ENCODE measurements around the gene C11orf71.

The C11orf71 gene

DNA sequence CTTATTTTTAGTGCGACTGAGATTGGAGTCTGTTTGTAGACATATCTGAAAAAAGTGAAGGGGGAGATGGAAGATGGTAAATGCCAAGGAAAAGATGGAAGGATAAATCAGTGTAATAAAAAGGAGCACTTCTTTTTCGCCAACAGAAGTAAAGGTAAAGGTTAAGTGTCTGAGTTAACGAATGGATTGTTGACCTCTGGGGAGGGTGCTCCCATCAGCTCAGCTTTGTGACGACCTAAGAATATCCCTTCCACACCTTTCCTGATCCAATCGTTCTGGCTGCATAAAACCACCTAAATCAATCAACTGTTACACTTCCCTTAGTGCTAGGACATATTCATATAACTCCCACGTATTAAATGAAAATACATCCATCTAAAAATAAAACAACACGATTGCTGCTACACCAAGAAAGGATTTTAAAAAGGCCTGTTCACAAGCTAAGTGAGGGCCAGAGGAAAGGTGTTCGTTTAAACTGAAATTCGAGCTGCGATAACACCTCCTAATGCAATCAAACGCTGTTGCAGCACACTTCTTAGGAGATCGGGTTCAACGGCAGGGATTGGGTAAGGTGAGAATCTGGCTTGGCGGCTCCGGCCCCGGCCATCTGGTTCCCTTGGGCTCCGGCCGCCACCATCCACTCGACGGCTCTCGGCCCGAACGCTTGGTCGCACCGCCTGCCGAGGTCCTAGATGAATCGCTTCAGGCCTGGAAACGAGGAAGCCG is 658 bp downstream of the C11orf71 start:
- H3K36me3 ChIP-seq (ENCODE audit: control insufficient read depth in 1 of 2, insufficient read depth in 2 of 2, low read length in 2 of 2), result peaks cover 8 to 10% of the 10 kb centered on the region in 2 donors
- peak overlapping the region; percentile 100 for H3K27ac ChIP-seq (ENCODE audit: low read length)
- H3K4me3 ChIP-seq (ENCODE audit: low read depth in 1 of 2, low read length in 2 of 2), result peak overlapping the region; percentile 71 to 96
- peaks cover 7 to 15% of the 10 kb centered on the region in 2 donors for H3K4me1 ChIP-seq (ENCODE audit: control insufficient read depth in 1 of 2, insufficient read depth in 2 of 2, low read length in 2 of 2)
- no peaks in the 10 kb centered on the region for H3K27me3 ChIP-seq (ENCODE audit: low read depth, low read length)
- H3K9me3 ChIP-seq (ENCODE audit: control insufficient read depth in 1 of 2, low read length in 2 of 2), result no peaks in the 10 kb centered on the region

DNA sequence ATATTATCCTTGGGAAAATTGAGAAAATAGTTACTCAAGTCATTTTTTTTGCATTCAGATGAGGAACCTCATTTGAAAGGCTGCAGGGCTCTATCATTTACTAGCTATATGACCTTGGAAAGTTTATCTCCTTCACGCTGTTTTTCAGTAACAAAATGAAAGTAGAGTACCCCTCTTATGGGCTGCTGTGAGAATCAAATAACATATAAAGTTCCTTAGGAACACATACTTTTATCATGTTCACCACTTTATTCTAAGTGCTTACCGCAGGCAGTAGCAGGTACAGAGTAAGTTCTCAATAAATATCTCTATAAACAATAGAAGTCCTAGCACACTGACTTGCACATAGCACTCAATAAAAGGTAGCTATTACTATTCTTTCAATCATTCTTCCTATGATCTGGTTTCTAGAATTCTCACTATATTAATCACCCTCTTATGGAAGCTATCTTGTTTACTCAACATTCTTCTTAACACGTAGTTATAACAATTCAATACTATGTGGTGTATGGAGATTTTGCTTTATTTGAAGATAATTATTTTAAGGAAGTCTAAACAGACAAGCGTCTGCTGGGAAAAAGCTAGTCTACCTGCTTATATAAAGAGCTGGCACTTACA is 1.9 kb downstream of the C11orf71 start:
- H3K27ac ChIP-seq (ENCODE audit: low read length), result no peak overlapping the region
- no peaks in the 10 kb centered on the region for H3K9me3 ChIP-seq (ENCODE audit: control insufficient read depth in 1 of 2, low read length in 2 of 2)
- H3K27me3 ChIP-seq (ENCODE audit: low read depth, low read length), result no peaks in the 10 kb centered on the region
- H3K4me3 ChIP-seq (ENCODE audit: low read depth in 1 of 2, low read length in 2 of 2), result peak overlapping the region in 1 of 2 donors; percentile 96
- peaks cover 0 to 8% of the 10 kb centered on the region in 2 donors for H3K4me1 ChIP-seq (ENCODE audit: control insufficient read depth in 1 of 2, insufficient read depth in 2 of 2, low read length in 2 of 2)
- H3K36me3 ChIP-seq (ENCODE audit: control insufficient read depth in 1 of 2, insufficient read depth in 2 of 2, low read length in 2 of 2), result peaks cover 0 to 10% of the 10 kb centered on the region in 2 donors

DNA sequence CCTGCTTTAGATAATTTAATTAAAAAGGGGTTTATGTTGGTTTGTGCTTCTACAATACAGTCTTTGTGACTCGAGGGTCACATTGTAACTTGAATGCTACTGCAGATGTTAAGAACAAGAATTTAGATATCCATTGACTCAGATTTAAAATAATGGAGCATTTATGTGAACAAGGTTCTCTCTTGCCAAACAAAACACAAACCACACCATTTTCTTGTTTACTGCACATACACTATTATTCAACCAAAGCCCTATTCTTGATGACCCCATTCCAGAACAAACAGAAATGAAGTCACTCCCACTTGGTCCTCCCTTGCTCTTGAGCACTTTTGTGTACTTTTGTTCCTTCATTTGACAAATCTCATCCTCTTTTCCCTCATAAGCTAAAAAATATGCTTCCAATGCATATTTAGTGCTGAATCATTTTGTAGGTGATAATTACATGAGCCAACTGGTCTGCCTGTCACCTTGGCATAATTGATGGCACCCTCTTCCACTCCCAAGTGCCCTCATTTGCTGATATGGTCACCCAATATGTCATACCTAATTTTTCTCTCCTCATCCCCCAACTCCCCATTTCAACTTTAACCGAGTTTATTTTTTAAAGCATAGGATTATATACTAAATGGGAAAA is 2.8 kb downstream of the C11orf71 start:
- H3K27me3 ChIP-seq (ENCODE audit: low read depth, low read length), result no peaks in the 10 kb centered on the region
- H3K9me3 ChIP-seq (ENCODE audit: control insufficient read depth in 1 of 2, low read length in 2 of 2), result no peaks in the 10 kb centered on the region
- H3K4me3 ChIP-seq (ENCODE audit: low read depth in 1 of 2, low read length in 2 of 2), result no peak overlapping the region
- peaks cover 0 to 8% of the 10 kb centered on the region in 2 donors for H3K4me1 ChIP-seq (ENCODE audit: control insufficient read depth in 1 of 2, insufficient read depth in 2 of 2, low read length in 2 of 2)
- no peak overlapping the region for H3K27ac ChIP-seq (ENCODE audit: low read length)
- peaks cover 0 to 10% of the 10 kb centered on the region in 2 donors for H3K36me3 ChIP-seq (ENCODE audit: control insufficient read depth in 1 of 2, insufficient read depth in 2 of 2, low read length in 2 of 2)

DNA sequence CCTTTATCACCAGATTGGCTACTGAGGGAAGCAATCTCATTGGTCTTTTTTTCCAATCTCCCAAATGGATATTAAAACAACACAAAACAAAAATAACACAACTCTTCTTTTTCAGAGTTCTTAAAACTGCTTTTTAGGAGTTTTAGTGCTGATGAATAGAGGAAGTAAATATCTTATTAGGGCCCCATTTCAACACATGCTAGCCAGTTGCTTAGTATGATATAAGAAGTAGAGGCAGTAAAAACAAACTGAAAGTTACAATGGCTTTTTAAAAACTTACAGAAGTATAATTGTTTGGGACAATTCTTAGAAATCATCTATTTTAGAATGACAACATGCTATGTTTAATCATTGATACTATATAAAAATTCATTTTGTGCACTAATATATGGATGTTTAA is 3.4 kb downstream of the C11orf71 start:
- Histone ChIP-seq H3K27me3 (ENCODE audit: low read depth, low read length) (no peaks in the 10 kb centered on the region), H3K4me1 (ENCODE audit: control insufficient read depth in 1 of 2, insufficient read depth in 2 of 2, low read length in 2 of 2) (peaks cover 0 to 8% of the 10 kb centered on the region in 2 donors), H3K4me3 (ENCODE audit: low read depth in 1 of 2, low read length in 2 of 2) (no peak overlapping the region), H3K36me3 (ENCODE audit: control insufficient read depth in 1 of 2, insufficient read depth in 2 of 2, low read length in 2 of 2) (peaks cover 0 to 10% of the 10 kb centered on the region in 2 donors), H3K9me3 (ENCODE audit: control insufficient read depth in 1 of 2, low read length in 2 of 2) (no peaks in the 10 kb centered on the region), H3K27ac (ENCODE audit: low read length) (no peak overlapping the region)

DNA sequence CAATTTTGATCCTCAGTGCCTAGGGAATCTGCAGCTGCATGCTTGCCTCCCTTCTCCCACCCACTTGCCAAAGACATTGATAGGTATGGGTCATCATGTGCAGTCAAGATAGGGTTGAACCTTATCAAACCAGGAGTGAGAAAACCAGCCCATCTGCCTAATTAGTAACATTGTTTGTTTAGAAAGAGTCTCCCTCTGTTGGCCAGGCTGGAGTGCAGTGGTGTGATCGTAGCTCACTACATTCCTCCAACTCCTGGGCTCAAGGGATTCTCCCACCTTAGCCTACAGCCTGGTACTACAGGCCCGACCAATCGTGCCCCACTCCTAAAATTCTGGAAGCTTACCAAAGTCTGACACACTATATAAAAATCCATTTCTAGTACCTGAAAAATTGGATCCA is 4.6 kb downstream of the C11orf71 start:
- no peak overlapping the region for H3K4me3 ChIP-seq (ENCODE audit: low read depth in 1 of 2, low read length in 2 of 2)
- H3K27ac ChIP-seq (ENCODE audit: low read length), result no peak overlapping the region
- peaks cover 0 to 8% of the 10 kb centered on the region in 2 donors for H3K4me1 ChIP-seq (ENCODE audit: control insufficient read depth in 1 of 2, insufficient read depth in 2 of 2, low read length in 2 of 2)
- H3K9me3 ChIP-seq (ENCODE audit: control insufficient read depth in 1 of 2, low read length in 2 of 2), result no peaks in the 10 kb centered on the region
- peaks cover 0 to 8% of the 10 kb centered on the region in 2 donors for H3K36me3 ChIP-seq (ENCODE audit: control insufficient read depth in 1 of 2, insufficient read depth in 2 of 2, low read length in 2 of 2)
- no peaks in the 10 kb centered on the region for H3K27me3 ChIP-seq (ENCODE audit: low read depth, low read length)

DNA sequence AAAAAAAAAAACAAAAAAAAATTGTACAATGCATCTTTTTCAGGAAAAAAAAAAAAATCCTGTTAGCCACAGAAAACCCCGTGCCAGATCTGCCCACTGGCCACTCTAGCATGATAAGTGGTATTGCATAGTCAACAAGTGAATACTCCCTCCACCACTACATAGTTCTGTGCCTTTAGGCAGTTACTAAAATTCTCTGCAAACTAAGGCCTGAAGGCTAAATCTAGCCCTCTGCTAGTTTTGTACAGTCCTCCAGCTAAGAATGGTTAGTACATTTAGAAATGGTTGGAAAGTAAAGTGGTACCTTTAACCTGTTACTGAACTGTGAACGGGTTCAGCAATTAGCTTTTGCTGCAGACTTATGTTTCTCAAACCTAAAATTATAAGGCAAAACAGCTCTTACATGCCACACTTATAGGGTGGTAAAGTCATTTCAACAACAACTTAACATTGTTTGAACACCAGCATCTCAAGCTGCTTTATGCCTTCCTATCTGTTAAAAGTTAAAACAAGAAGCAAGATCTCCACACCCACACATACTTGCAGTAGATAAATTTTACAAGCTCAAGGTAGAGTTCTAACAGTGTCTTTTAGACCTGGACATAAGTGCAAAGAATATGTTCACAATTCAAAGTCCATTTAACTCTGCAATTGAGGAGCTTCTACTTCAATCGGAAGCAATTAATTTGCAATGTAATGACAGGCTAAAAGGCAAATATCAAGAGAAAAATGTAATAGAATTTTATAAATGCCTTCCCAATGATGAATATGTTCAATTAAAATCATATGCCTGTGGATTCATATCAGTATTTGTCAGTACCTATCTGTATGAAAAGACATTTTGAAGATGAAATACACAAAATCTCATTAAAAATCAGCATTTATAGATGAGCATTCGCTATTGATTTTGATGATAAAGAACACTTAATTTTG is 7.3 kb downstream of the C11orf71 start:
- H3K36me3 ChIP-seq (ENCODE audit: control insufficient read depth in 1 of 2, insufficient read depth in 2 of 2, low read length in 2 of 2), result no peaks in the 10 kb centered on the region
- no peak overlapping the region for H3K27ac ChIP-seq (ENCODE audit: low read length)
- no peaks in the 10 kb centered on the region for H3K27me3 ChIP-seq (ENCODE audit: low read depth, low read length)

DNA sequence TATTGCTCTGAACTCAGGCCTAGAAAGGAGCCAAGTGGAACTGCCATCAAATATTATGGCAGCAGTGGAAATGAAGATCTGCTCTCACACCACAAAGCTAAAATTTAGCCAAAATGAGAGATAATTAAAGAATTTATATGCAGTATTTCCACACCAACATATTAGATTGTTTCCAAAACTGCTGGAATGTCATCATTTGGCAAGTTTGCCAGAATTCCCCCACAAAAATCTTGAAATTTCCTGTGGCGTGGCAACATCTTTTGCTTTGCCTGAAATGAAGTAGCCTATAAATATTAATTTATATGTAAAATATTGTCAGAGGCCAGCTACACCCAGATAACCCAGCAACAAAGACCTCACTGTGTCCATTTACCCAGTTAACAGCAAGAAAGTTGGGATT is 13.8 kb downstream of the C11orf71 start:
- Histone ChIP-seq H3K9me3 (ENCODE audit: control insufficient read depth in 1 of 2, low read length in 2 of 2) (no peaks in the 10 kb centered on the region), H3K27me3 (ENCODE audit: low read depth, low read length) (no peaks in the 10 kb centered on the region), H3K27ac (ENCODE audit: low read length) (no peak overlapping the region), H3K36me3 (ENCODE audit: control insufficient read depth in 1 of 2, insufficient read depth in 2 of 2, low read length in 2 of 2) (no peaks in the 10 kb centered on the region), H3K4me3 (ENCODE audit: low read depth in 1 of 2, low read length in 2 of 2) (no peak overlapping the region), H3K4me1 (ENCODE audit: control insufficient read depth in 1 of 2, insufficient read depth in 2 of 2, low read length in 2 of 2) (no peaks in the 10 kb centered on the region)

More for the DNA sequence above, 7.3 kb downstream of the C11orf71 start:
- Histone ChIP-seq H3K4me1 (ENCODE audit: control insufficient read depth in 1 of 2, insufficient read depth in 2 of 2, low read length in 2 of 2) (no peaks in the 10 kb centered on the region), H3K9me3 (ENCODE audit: control insufficient read depth in 1 of 2, low read length in 2 of 2) (no peaks in the 10 kb centered on the region), H3K4me3 (ENCODE audit: low read depth in 1 of 2, low read length in 2 of 2) (no peak overlapping the region)

DNA sequence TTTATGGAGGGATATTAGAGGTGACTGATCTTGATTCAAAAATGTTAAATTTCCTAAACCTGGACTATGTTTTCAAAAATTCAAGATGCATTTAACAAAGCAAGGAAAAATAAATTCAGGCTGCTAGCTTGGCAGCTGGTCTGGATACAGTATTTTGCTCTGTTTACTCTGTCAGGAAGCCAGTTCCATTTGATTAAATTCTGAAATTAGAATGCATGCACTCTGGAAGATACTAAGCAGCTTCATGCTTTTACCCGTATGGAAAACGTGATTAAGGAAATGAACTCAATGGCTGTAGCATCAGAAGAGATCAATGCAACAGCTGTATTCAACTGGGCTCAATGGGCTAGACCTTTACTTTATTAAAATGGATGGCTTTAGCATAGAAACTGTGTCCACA is 14.2 kb downstream of the C11orf71 start:
- H3K4me1 ChIP-seq (ENCODE audit: control insufficient read depth in 1 of 2, insufficient read depth in 2 of 2, low read length in 2 of 2), result no peaks in the 10 kb centered on the region
- H3K9me3 ChIP-seq (ENCODE audit: control insufficient read depth in 1 of 2, low read length in 2 of 2), result no peaks in the 10 kb centered on the region
- no peaks in the 10 kb centered on the region for H3K27me3 ChIP-seq (ENCODE audit: low read depth, low read length)
- H3K27ac ChIP-seq (ENCODE audit: low read length), result no peak overlapping the region
- H3K36me3 ChIP-seq (ENCODE audit: control insufficient read depth in 1 of 2, insufficient read depth in 2 of 2, low read length in 2 of 2), result no peaks in the 10 kb centered on the region
- H3K4me3 ChIP-seq (ENCODE audit: low read depth in 1 of 2, low read length in 2 of 2), result no peak overlapping the region

DNA sequence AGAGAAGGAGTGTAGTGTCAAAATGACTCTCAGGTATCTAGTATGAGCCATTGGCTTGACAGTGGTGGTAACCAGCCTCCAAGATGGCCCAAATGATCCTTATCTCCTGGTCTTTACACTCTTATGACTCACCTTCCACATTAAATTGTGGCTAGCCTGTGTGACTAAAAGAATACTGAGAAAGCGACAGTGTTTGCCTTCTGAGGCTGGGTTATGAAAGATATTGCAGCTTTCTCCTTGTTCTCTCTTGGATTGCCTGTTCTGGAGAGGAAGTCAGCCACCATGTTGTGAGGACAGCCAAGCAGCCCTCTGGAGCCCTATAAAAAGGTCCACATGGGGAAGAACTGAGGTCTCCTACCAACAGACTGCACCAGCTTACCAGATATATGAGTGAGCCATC is 15.8 kb downstream of the C11orf71 start:
- H3K4me1 ChIP-seq (ENCODE audit: control insufficient read depth in 1 of 2, insufficient read depth in 2 of 2, low read length in 2 of 2), result no peaks in the 10 kb centered on the region
- H3K9me3 ChIP-seq (ENCODE audit: control insufficient read depth in 1 of 2, low read length in 2 of 2), result no peaks in the 10 kb centered on the region
- no peaks in the 10 kb centered on the region for H3K27me3 ChIP-seq (ENCODE audit: low read depth, low read length)
- H3K36me3 ChIP-seq (ENCODE audit: control insufficient read depth in 1 of 2, insufficient read depth in 2 of 2, low read length in 2 of 2), result no peaks in the 10 kb centered on the region
- no peak overlapping the region for H3K27ac ChIP-seq (ENCODE audit: low read length)
- no peak overlapping the region for H3K4me3 ChIP-seq (ENCODE audit: low read depth in 1 of 2, low read length in 2 of 2)

DNA sequence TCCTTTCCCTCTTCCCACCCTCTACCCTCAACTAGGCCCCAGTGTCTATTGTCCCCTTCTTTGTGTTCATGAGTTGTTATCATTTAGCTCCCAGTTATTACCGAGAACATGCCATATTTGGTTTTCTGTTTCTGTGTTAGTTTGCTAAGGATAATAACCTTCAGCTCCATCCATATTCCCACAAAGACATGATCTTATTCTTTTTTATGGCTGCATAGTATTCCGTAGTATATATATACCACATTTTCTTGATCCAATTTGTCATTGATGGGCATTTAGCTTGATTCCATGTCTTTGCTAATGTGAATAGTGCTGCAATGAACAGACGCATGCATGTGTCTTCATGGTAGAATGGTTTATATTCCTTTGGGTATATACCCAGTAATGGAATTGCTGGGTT is 17.8 kb downstream of the C11orf71 start:
- no peak overlapping the region for H3K4me3 ChIP-seq (ENCODE audit: low read depth in 1 of 2, low read length in 2 of 2)
- no peaks in the 10 kb centered on the region for H3K4me1 ChIP-seq (ENCODE audit: control insufficient read depth in 1 of 2, insufficient read depth in 2 of 2, low read length in 2 of 2)
- no peaks in the 10 kb centered on the region for H3K36me3 ChIP-seq (ENCODE audit: control insufficient read depth in 1 of 2, insufficient read depth in 2 of 2, low read length in 2 of 2)
- H3K9me3 ChIP-seq (ENCODE audit: control insufficient read depth in 1 of 2, low read length in 2 of 2), result no peaks in the 10 kb centered on the region
- H3K27me3 ChIP-seq (ENCODE audit: low read depth, low read length), result no peaks in the 10 kb centered on the region
- no peak overlapping the region for H3K27ac ChIP-seq (ENCODE audit: low read length)
